Brain microvascular endothelial cell (primary cell): ENCODE data around the gene SF3B2.
A peak's percentile ranks its signal among the peaks of the same experiment; 100 is the strongest.
"Not testable (repeated sequence)": the region's sequence is repeated elsewhere in the genome, so short reads cannot be mapped to it uniquely, and the experiment has no call there.

ENCODE experiments used
- DNase-seq: peaks from one replicate; pipeline ENCODE4 v3.0.0-alpha.2; 2020
- H3K27ac ChIP-seq: fragments of 250-450 bp; sonication (Bioruptor Pico); 2 replicates; pipeline ENCODE4 v1.5.1; 2020; ENCODE audit warnings: mild to moderate bottlenecking, moderate library complexity
- H3K27me3 ChIP-seq: fragments of 250-450 bp; sonication (Bioruptor Pico); replicated peaks from 2 replicates; pipeline ENCODE4 v1.5.1; 2020; ENCODE audit warnings: mild to moderate bottlenecking
- H3K36me3 ChIP-seq: fragments of 250-450 bp; sonication (Bioruptor Pico); replicated peaks from 2 replicates; pipeline ENCODE4 v1.5.1; 2020; ENCODE audit warnings: mild to moderate bottlenecking
- H3K4me3 ChIP-seq: 2 replicates; pipeline ENCODE4 v1.5.1; 2011; ENCODE audit warnings: low read depth, mild to moderate bottlenecking, control low read depth, low read length, moderate library complexity
- in situ Hi-C: cut with HindIII; loops from 2 replicates; pipeline ENCODE4 v1.10.0; 2017; ENCODE audit warnings: low sequenced_read_pairs, low pct_ligation_motif_present
- TF ChIP-seq, protein P1 (sequence below): IDR thresholded peaks from 2 replicates; pipeline ENCODE4 v1.5.1; 2011; ENCODE audit warnings: low read depth, mild to moderate bottlenecking, moderate library complexity, low read length, control low read depth, inconsistent platforms; ENCODE audit errors: missing control alignments

SF3B2 gene

DNA sequence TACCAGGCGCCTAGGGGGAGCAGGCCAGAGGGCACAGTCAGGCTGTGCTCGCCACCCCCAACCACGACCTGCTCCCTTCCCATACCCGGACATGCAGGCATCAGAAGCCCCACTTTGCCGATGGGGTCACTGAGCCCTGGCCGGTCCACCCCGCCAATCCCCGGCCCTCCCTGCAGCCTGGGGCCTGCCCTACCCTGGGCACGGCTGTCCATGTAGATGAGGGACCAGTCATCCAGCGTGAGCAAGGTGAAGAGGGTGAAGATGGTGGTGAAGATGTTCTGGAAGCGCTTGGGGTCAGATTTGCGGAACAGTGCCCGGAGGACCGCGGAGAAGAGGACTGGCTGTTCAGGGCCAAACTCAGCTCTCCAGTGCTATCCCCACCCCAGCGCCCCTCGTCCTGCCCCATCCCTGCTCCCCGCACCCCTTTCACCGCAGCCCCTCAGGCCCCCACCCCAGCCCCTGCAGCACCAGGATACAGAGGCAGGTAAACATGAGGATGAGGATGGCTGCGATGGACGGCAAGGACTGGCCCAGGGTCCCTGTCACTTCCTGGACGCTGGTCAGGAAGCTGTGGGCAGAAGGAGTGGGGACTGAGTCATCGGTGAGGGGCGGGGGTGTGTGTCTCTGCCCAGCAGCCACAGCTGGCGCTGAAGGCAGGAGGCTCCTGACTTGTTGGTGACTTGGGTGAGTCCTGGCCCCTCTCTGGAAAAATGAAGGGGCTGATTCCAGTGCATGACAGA lies 31.4 kb upstream of the SF3B2 start:
- no peaks in the 10 kb centered on the region for H3K27me3 ChIP-seq
- H3K4me3 ChIP-seq: no peak overlapping the region
- no peaks in the 10 kb centered on the region for H3K36me3 ChIP-seq
- DNase-seq: peak; percentile 47
- H3K27ac ChIP-seq: no peak overlapping the region
- TF ChIP-seq, protein P1, sequence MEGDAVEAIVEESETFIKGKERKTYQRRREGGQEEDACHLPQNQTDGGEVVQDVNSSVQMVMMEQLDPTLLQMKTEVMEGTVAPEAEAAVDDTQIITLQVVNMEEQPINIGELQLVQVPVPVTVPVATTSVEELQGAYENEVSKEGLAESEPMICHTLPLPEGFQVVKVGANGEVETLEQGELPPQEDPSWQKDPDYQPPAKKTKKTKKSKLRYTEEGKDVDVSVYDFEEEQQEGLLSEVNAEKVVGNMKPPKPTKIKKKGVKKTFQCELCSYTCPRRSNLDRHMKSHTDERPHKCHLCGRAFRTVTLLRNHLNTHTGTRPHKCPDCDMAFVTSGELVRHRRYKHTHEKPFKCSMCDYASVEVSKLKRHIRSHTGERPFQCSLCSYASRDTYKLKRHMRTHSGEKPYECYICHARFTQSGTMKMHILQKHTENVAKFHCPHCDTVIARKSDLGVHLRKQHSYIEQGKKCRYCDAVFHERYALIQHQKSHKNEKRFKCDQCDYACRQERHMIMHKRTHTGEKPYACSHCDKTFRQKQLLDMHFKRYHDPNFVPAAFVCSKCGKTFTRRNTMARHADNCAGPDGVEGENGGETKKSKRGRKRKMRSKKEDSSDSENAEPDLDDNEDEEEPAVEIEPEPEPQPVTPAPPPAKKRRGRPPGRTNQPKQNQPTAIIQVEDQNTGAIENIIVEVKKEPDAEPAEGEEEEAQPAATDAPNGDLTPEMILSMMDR: no peak
- in situ Hi-C loops: no loop called here

DNA sequence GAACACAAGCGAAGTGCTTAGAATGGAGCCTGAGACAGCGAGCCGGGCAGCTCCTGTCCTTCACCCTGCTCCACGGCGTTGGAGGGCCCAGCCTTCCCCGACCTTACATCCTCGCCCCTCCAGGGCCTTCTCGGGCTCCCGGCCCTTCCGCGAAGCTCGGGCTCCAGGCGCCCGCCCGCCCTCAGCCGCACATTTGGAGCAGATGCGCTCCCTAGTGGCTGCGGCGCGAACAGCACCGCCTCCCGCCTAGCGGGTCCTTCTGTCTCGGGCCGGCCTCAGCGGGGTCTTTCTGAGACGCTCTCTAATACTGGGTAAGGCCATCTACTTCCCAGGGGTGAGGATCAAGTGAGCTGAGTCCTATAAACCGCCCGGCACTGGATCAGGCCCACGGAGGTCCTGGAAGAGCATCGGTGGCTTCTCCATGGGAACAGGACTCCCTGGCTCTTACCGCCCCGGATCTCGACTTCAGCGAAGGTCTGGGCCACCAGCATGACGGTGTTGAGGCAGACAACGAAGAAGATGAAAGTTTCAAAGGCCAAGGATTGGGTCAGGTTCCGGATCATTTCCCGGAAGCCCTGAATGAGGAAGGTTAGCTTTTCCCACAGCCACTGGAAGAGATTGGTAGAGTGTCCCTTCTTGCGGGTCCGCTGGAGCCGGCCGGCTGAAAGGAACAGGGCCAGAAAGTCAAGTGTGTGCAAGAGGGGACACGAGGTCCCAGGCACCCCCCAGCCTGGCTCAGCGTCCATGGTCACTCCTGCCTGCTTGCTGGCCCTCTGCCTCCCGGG lies 29.6 kb upstream of the SF3B2 start:
- Histone ChIP-seq H3K4me3 (peak overlapping the region; percentile 9), H3K27me3 (no peaks in the 10 kb centered on the region), H3K27ac (no peak overlapping the region), H3K36me3 (no peaks in the 10 kb centered on the region)
- TF ChIP-seq, protein P1: peak; percentile 95
- in situ Hi-C loops: no loop called here
- peak; percentile 30 for DNase-seq

DNA sequence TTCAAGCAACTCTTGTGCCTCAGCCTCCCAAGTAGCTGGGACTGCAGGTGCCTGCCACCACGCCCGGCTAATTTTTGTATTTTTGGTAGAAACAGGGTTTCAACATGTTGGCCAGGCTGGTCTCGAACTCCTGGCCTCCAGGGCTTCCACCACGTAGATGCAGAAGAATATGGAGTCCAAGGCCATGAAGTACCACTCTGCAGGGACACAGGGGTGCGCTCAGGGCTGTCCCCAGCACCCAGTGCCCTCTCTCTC lies 29.1 kb upstream of the SF3B2 start:
- DNase-seq, H3K4me3 ChIP-seq, in situ Hi-C loops, H3K36me3 ChIP-seq, H3K27ac ChIP-seq, H3K27me3 ChIP-seq: not testable (repeated sequence)

DNA sequence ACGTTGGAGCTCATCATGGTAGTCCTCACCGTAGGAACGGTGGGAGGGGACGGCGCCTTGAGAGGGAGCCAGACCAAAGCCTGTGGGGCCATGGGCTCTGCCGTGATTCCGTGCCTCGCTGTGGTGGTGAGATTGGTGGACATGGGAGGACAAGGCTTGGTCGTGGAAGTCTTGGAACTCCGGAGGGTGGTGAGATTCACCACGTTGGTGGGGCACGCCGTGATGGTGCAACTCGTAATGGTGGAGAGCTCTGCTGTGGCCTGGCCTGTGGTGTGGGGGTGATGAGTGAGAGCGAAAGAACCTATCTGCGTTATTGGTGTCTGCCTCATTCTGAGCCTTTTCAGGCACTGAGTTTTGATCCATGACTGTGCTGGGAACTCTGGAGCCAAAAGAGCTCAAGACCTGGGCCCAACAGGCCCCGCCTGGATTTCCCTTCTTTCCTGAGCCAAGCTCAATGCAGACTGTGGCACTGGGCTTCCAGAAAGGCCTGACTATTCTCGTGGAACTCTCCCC lies 26.1 kb upstream of the SF3B2 start, which contains the start of gene CATSPER1:
TSS of gene CATSPER1 (minus strand) at position 463 of the 513 bp plus-strand sequence. CDS start at position 363, 100 bp downstream.
- H3K36me3 ChIP-seq: no peaks in the 10 kb centered on the region
- TF ChIP-seq, protein P1: no peak
- in situ Hi-C loops: no loop called here

DNA sequence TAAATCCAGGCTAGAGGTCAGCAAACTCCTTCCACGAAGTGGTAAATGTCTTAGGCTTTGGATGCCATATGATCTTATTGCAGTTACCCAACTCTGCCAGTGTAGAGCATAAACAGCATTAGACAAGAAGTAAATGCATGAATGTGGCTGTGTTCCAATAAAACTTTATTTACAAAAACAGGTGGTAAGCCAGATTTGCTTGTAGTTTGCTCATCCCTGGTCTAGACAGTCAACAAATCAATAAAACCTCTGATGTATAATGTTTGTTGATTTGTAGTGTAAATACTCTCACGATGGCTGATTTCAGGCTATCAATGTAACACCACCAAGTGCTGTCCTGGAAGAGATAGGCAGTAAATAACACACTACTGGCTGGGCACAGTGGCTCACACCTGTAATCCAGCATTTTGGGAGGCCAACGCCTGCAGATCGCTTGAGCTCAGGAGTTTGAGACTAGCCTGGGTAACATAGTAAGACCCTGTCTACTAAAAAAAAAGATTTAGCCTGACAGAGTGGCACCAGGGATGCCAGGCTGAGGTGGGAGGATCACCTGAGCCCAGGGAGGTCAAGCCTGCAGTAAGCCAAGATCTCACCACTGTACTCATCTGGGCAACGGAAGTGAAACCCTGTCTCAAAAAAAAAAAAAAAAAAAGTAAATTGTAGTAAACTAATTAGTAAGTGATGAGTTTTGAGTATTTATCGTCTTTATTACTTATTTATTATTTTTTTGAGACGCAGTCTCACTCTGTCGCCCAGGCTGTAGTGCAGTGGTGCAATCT lies 19.0 kb upstream of the SF3B2 start:
- TF ChIP-seq, protein P1: no peak

More for the DNA sequence above, 26.1 kb upstream of the SF3B2 start, which contains the start of gene CATSPER1:
- H3K27me3 ChIP-seq: no peaks in the 10 kb centered on the region
- H3K4me3 ChIP-seq: no peak within 1 kb of the TSS
- no peak for DNase-seq
- H3K27ac ChIP-seq: no peak within 1 kb of the TSS

More for the DNA sequence above, 19.0 kb upstream of the SF3B2 start:
- no peak overlapping the region for H3K27ac ChIP-seq
- no peaks in the 10 kb centered on the region for H3K27me3 ChIP-seq
- no peaks in the 10 kb centered on the region for H3K36me3 ChIP-seq
- in situ Hi-C loops: no loop called here
- no peak for DNase-seq
- H3K4me3 ChIP-seq: no peak overlapping the region
